GM18505 (cell line): Measurements from ENCODE around the gene NPY4R.
"Not testable (repeated sequence)": the region's sequence is repeated elsewhere in the genome, so short reads cannot be mapped to it uniquely, and the experiment has no call there.

Experiments
- ATAC-seq: cut with Tn5 transposase; IDR thresholded peaks from one replicate; pipeline ENCODE4 v1.9.1; 2021; ENCODE audit not compliant: unreplicated experiment

Gene NPY4R

GRCh38 chr10:46457071-46457470 lies 8.7 kb downstream of the NPY4R start:
- ATAC-seq = not testable (repeated sequence)

GRCh38 chr10:46455992-46456391 lies 9.8 kb downstream of the NPY4R start:
- not testable (repeated sequence) for ATAC-seq

GRCh38 chr10:46451365-46451764 lies 14.4 kb downstream of the NPY4R start:
- not testable (repeated sequence) for ATAC-seq

DNA sequence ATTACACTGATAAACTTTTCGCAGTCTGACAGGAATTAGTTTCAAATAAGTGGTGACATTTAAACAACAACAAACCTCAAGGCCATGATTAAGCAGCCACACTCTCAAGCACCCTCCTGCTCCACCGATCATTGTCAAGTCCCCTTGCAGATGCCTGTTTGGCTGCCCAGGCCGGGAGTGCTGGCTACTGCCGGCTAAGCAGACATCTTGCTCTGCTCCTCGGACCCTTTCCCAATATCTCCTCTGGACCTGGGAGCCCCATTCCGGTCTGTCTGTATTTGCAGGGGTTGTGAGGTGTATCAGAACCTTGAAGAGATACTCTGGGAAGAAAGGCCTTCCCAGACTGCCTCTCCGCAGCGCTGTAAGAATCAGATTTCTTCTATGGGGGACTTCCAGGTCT lies 14.9 kb downstream of the NPY4R start:
- not testable (repeated sequence) for ATAC-seq

GRCh38 chr10:46447439-46447838 lies 18.3 kb downstream of the NPY4R start:
- not testable (repeated sequence) for ATAC-seq

DNA sequence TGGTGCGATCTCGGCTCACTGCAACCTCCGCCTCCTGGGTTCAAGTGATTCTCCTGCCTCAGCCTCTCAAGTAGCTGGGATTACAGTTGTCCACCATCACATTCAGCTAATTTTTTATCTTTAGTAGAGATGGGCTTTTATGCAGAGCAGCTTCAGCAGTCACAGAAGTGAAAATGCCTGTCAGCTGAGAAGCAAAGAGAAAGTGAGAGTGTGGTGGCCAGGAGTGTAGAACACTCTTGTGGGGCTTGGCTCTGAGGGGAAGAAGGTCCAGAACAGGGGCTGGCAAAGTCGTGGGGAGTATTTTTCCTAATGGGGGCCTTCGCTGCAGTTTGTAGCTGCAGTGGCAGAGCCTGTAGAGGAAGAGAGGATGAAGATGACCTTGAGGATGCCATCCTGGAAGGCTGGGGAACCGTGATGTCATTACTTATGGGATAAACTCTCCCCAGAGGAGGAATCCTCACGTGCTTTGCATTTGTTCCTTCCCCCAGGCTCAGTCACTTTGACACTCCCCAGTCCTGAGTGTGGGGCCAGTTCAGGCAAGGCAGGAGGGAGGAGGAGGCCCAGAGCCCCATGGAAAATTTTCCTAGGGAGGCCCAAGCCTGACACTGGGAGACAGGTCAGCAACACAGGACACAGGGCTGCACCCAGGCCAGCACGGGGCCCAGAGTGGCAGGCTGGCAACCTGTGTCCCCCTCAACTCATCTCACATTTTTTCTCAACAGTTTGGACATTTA lies 20.2 kb downstream of the NPY4R start:
- not testable (repeated sequence) for ATAC-seq

- ATAC-seq = not testable (repeated sequence)
These were observed 22.3 kb downstream of the NPY4R start for GRCh38 chr10:46443422-46443821.

GRCh38 chr10:46442706-46443275 lies 23.0 kb downstream of the NPY4R start:
- ATAC-seq = not testable (repeated sequence)

- ATAC-seq = not testable (repeated sequence)
These were observed 23.9 kb downstream of the NPY4R start for GRCh38 chr10:46441837-46442278.

- not testable (repeated sequence) for ATAC-seq
These were observed 24.8 kb downstream of the NPY4R start for GRCh38 chr10:46440942-46441341.

GRCh38 chr10:46423550-46423949 lies 42.2 kb downstream of the NPY4R start:
- ATAC-seq = not testable (repeated sequence)

GRCh38 chr10:46419570-46420379 lies 46.0 kb downstream of the NPY4R start:
- not testable (repeated sequence) for ATAC-seq

- ATAC-seq = not testable (repeated sequence)
These were observed 47.5 kb downstream of the NPY4R start for GRCh38 chr10:46418283-46418682.

GRCh38 chr10:46415291-46415690 lies 50.5 kb downstream of the NPY4R start:
- not testable (repeated sequence) for ATAC-seq

GRCh38 chr10:46412665-46413064 lies 53.1 kb downstream of the NPY4R start:
- not testable (repeated sequence) for ATAC-seq

GRCh38 chr10:46411123-46411522 lies 54.6 kb downstream of the NPY4R start:
- ATAC-seq = not testable (repeated sequence)
